LNCAP (cell line): ENCODE measurements around the gene ITIH3.

Experiments used
- TF ChIP-seq, protein P1 (sequence below): fragments of 450-650 bp; IDR thresholded peaks from 2 replicates; pipeline ENCODE4 v1.5.1; 2017; ENCODE audit warnings: mild to moderate bottlenecking

The ITIH3 gene

GRCh38 chr3:52783211-52783555 lies 11.4 kb upstream of the ITIH3 start:
- TF ChIP-seq, protein P1, sequence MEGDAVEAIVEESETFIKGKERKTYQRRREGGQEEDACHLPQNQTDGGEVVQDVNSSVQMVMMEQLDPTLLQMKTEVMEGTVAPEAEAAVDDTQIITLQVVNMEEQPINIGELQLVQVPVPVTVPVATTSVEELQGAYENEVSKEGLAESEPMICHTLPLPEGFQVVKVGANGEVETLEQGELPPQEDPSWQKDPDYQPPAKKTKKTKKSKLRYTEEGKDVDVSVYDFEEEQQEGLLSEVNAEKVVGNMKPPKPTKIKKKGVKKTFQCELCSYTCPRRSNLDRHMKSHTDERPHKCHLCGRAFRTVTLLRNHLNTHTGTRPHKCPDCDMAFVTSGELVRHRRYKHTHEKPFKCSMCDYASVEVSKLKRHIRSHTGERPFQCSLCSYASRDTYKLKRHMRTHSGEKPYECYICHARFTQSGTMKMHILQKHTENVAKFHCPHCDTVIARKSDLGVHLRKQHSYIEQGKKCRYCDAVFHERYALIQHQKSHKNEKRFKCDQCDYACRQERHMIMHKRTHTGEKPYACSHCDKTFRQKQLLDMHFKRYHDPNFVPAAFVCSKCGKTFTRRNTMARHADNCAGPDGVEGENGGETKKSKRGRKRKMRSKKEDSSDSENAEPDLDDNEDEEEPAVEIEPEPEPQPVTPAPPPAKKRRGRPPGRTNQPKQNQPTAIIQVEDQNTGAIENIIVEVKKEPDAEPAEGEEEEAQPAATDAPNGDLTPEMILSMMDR, result no peak

- TF ChIP-seq, protein P1, result no peak
Measured at GRCh38 chr3:52784021-52784621, 10.5 kb upstream of the ITIH3 start.

DNA sequence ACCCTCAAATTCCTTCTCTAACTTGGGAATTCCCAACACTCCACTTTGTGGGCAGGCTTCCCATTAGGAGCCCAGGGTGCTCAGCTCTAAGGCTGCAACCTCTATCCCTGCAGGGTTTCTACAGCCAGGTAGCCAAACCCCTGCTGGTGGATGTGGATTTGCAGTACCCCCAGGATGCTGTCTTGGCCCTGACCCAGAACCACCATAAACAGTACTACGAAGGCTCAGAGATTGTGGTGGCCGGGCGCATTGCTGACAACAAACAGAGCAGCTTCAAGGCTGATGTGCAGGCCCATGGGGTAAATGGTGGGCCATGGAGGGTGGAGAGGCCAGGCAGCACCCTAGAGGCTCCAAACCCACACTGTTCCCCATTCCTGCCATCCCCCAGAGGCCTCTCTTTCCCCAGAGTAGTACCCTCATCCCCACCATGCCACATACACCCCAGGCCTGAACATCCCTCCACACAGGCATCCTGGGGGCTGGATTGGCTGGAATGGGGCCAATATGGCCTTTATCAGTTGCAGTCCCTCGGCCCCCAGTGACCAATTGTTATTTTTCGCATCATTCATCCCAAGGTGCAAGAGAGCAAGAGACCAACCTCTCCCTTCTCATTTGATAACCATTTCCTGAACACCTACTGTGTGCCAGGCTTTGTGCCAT lies 9.5 kb upstream of the ITIH3 start:
- TF ChIP-seq, protein P1, result no peak

GRCh38 chr3:52786330-52787215 lies 8.0 kb upstream of the ITIH3 start:
- TF ChIP-seq, protein P1, result no peak

- TF ChIP-seq, protein P1, result no peak
Measured at GRCh38 chr3:52787246-52787645, 7.3 kb upstream of the ITIH3 start.

DNA sequence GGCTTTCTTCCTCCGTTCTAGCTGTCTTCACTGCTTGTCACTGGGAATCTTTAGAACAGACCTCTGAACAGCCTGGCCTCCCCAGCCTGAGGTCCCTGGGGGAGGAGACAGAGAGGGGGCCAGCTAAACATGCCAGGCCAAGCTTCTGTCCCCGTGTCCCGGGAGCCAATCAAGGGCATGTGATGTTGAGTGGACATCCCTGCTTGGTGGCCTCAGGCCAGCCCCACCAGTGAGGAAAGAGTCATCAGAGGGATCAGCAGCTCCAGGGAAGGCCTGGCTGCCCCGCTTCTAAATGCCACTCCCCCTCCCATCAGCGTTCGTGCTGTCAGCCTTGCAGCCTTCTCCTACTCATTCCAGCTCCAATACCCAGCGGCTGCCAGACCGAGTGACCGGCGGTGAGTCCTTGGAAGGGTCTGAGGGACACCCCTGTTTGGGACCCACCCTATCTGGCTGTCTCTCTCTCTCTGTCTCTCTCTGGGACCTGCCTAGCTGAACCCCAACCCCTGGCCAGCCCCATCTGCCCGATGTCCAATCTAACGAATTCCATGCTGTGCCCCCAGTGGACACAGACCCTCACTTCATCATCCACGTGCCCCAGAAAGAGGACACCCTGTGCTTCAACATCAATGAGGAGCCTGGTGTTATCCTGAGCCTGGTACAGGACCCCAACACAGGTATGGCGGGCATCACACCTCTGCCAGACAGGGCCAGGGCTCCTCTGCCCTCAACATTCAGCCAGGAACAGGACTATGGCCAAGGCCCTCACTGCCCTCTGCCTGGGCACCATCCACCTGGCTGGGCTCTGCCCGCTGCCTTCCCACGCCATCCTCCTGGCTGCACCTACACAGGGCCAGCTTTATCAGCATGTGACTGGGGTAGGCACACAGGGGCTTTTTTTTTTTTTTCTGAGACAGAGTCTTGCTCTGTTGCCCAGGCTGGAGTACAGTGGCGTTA lies 6.6 kb upstream of the ITIH3 start:
- TF ChIP-seq, protein P1, result no peak
